HL-60 (cell line): ENCODE data around the gene GRID2.

Experiments used
- CTCF ChIP-seq: IDR thresholded peaks from one replicate; pipeline ENCODE4 v1.5.1; 2011; ENCODE audit warnings: low read length, control low read depth, inconsistent platforms; ENCODE audit not compliant: insufficient read depth
- GABPA ChIP-seq: IDR thresholded peaks from 2 replicates; pipeline ENCODE4 v1.6.1; 2012; ENCODE audit warnings: low read depth

GRCh38 chr4:93740890-93741289 lies 1437.1 kb downstream of the GRID2 start:
- TF ChIP-seq CTCF (no peak), GABPA (no peak)
